ENCODE results near the gene PLCD3. TPM values are rescaled to one million over a fixed set of nuclear protein-coding genes. Genes with fewer than 3 reads are reported as not detected.

Gene PLCD3
- total RNA-seq, 6 experiments from 2014 or later = 77.2 to 112 (median 83.8) TPM

- H3K27ac Mint-ChIP-seq = no peak overlapping the region
- no peak for DNase-seq
- peaks cover 1% of the 10 kb centered on the region for H3K36me3 Mint-ChIP-seq (ENCODE audit: low read depth)
- H3K27me3 Mint-ChIP-seq (ENCODE audit: insufficient read depth) = peaks cover 4% of the 10 kb centered on the region
- H3K4me3 Mint-ChIP-seq = no peak overlapping the region
- no peak for TF ChIP-seq CTCF (IDR thresholded peaks at IDR 0.05)
- peaks cover 13% of the 10 kb centered on the region for H3K4me1 Mint-ChIP-seq (ENCODE audit: low read depth)
- no peaks in the 10 kb centered on the region for H3K9me3 Mint-ChIP-seq
Observed at GRCh38 chr17:45113424-45113754, 18.9 kb downstream of the PLCD3 start.

DNA sequence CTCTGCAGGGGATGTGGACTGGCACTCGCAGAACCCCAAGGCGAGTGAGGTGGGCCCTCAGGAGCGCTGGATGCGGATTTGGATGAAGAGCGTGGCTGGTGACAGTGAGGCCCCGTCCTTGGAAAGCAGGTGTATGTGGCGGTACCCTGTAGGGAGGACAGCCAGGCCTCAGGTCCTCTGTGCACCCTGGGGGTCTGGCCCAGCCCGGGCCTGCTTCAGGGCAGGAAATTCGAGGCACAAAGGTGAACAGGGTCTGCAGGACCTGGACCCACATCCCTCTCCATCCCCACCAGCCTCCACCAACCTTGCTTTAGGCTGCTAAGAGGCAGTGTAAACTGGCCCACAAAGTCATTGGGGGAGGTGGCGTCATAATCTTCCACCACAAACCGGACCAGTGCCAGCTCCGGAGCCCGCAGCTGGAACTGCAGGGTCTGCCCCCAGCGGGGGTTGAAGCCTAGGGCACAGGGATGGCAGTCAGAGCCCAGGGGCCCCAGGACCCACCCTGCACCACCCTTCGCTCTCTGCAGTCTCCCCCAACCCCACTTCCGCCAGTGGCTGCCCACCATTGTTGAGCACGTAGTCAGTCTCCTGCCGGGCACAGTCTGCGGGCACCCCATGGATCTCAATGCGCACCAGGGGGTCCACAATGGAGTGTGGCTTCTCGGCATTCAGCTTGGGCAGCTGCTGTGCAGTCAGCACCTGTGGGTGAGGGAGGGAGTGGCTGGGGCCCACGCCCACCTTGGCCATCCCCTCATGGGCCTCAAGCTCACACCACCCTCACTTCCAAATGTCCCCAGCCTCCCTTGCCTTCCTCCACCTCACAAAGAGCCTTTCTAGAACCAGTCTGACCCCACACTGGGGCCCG, 19.5 kb downstream of the PLCD3 start:
- Mint-ChIP-seq H3K27ac (no peak overlapping the region), H3K36me3 (ENCODE audit: low read depth) (peaks cover 5% of the 10 kb centered on the region), H3K4me3 (no peak overlapping the region), H3K9me3 (no peaks in the 10 kb centered on the region), H3K27me3 (ENCODE audit: insufficient read depth) (peaks cover 6% of the 10 kb centered on the region), H3K4me1 (ENCODE audit: low read depth) (peaks cover 13% of the 10 kb centered on the region)
- no peak for DNase-seq
- no peak for TF ChIP-seq CTCF (IDR thresholded peaks at IDR 0.05)

- Mint-ChIP-seq H3K9me3 (no peaks in the 10 kb centered on the region), H3K27ac (no peak overlapping the region)
Observed at GRCh38 chr17:45111850-45112249, 20.5 kb downstream of the PLCD3 start.

DNA sequence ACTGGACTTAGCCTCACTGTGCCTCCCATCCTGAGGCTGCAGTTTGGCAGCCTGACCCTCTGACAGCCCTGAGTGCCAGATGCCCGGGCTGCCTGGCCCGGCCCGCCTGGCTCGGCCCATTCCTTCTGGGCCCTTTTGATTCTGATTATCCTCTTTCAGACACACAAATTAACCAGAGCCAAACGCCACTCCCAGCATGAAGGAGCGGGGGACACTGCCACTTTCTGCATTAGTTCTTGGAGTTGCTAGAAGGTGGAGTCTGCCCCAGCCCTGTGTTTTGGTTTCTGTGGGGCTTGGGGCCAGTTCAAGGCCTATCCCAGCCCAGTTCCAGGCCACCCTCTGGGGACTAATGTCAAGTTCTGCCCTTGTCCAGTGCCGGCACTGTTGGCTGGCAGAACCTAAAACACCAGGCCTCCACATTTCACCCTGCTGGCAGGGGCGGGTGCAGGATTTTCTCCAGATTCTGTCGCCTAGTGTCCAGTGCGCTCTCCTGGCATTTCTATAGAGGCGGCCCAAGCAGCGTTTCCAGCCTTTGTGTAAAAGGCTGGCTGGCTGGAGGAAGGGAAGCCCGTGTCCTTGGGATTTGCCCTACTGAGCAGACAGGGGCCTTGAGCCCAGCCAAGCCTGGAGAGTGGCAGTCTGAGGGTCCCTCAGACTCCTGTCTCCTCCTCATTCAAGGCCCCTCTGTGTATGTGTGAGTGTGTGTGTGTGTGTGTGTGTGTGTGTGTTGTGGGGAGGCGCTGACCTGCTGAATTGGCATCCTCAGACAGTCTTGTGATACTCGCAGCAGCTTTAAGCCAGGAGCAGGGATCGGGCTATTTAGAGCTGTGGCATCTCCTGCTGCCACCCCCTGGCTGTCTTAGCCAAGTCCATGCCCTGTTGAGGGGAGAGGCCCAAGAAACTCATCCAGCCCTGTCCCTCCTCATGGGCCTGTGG, 21.4 kb downstream of the PLCD3 start:
- Mint-ChIP-seq H3K36me3 (ENCODE audit: low read depth) (peaks cover 13% of the 10 kb centered on the region), H3K4me3 (no peak overlapping the region), H3K27ac (no peak overlapping the region), H3K4me1 (ENCODE audit: low read depth) (peaks cover 7% of the 10 kb centered on the region), H3K9me3 (no peaks in the 10 kb centered on the region), H3K27me3 (ENCODE audit: insufficient read depth) (peaks cover 10% of the 10 kb centered on the region)
- TF ChIP-seq CTCF (IDR thresholded peaks at IDR 0.05) = no peak
- DNase-seq = no peak

More at GRCh38 chr17:45111850-45112249, 20.5 kb downstream of the PLCD3 start:
- peaks cover 8% of the 10 kb centered on the region for H3K27me3 Mint-ChIP-seq (ENCODE audit: insufficient read depth)
- no peak for DNase-seq
- H3K4me1 Mint-ChIP-seq (ENCODE audit: low read depth) = peaks cover 13% of the 10 kb centered on the region
- no peak overlapping the region for H3K4me3 Mint-ChIP-seq
- H3K36me3 Mint-ChIP-seq (ENCODE audit: low read depth) = peaks cover 7% of the 10 kb centered on the region
- TF ChIP-seq CTCF (IDR thresholded peaks at IDR 0.05) = no peak

GRCh38 chr17:45108595-45109521, 23.5 kb downstream of the PLCD3 start:
- no peak overlapping the region for H3K4me3 Mint-ChIP-seq
- DNase-seq = no peak
- H3K27ac Mint-ChIP-seq = peak overlapping the region; percentile 46
- TF ChIP-seq CTCF (IDR thresholded peaks at IDR 0.05) = peak; percentile 33; the same call in 1 of the 2 replicates
- peaks cover 8% of the 10 kb centered on the region for H3K27me3 Mint-ChIP-seq (ENCODE audit: insufficient read depth)
- no peaks in the 10 kb centered on the region for H3K4me1 Mint-ChIP-seq (ENCODE audit: low read depth)
- no peaks in the 10 kb centered on the region for H3K9me3 Mint-ChIP-seq
- peaks cover 13% of the 10 kb centered on the region for H3K36me3 Mint-ChIP-seq (ENCODE audit: low read depth)

All from HFFc6 (cell line).